ENCODE measurements around the gene SUGCT. TPM values are rescaled to one million over a fixed set of nuclear protein-coding genes. Genes with fewer than 3 reads are reported as not detected.

SUGCT gene
- total and polyA plus RNA-seq, 2 of the 8 experiments (the other 6 are each of a cell fraction or from before 2014, with no cell fraction given): 2.8 to 5.4 TPM

GRCh38 chr7:40526951-40527715 lies 392.3 kb downstream of the SUGCT start:
- no peak overlapping the region for H4K91ac ChIP-seq (replicated peaks; ENCODE audit: insufficient read length, low read length)
- H3K18ac ChIP-seq (ENCODE audit: extremely low read depth, low read length): no peak overlapping the region
- DNase-seq (ENCODE audit: low read depth in 1 of 2, low spot score in 2 of 2) (no peak), FAIRE-seq (no peak)
- POLR2A ChIA-PET (ENCODE audit: partially characterized antibody): no interaction called here
- H3K23ac ChIP-seq (ENCODE audit: insufficient read length): no peak overlapping the region
- no peaks in the 10 kb centered on the region for H4K20me1 ChIP-seq (replicated peaks in 1 of 2; ENCODE audit: control insufficient read depth in 1 of 2, insufficient read depth in 2 of 2, low read length in 2 of 2)
- no peak overlapping the region for H3K4ac ChIP-seq (replicated peaks; ENCODE audit: insufficient read length, low read depth, low read length)
- no peaks in the 10 kb centered on the region for H3K79me1 ChIP-seq (ENCODE audit: low read depth, low read length)
- no peak overlapping the region for H2BK15ac ChIP-seq (ENCODE audit: low read length)
- H2BK12ac ChIP-seq (ENCODE audit: low read depth, low read length): no peak overlapping the region
- H3K14ac ChIP-seq (ENCODE audit: insufficient read length): no peak overlapping the region
- no peaks in the 10 kb centered on the region for H3K9me3 ChIP-seq (ENCODE audit: insufficient read depth in 2 of 2, low read depth in 1 of 2, low read length in 1 of 2)
- H2AK5ac ChIP-seq (ENCODE audit: low read depth, low read length): no peak overlapping the region
- no peaks in the 10 kb centered on the region for H3K23me2 ChIP-seq (ENCODE audit: low read depth, low read length)
- H3K4me3 ChIP-seq (ENCODE audit: extremely low read depth in 1 of 4, insufficient read depth in 2 of 4, low read depth in 3 of 4, low read length in 4 of 4): no peak overlapping the region
- 92% methylated on average over 1 of the region's 1 CpG; no CpG with 5 or more reads in 1 of the 2 experiments for WGBS, 2 experiments (ENCODE audit: extremely low coverage in 1 of 2, insufficient coverage in 1 of 2, insufficient read length in 1 of 2, insufficient replicate concordance in 2 of 2, low coverage in 1 of 2, low lambda C conversion rate in 2 of 2, missing lambda C conversion rate in 1 of 2)
- CTCF ChIA-PET (ENCODE audit: partially characterized antibody): interaction anchor here (1.3 kb wide), 1 partner anchor 19 kb away, joined by 3 read pairs; no protein-coding TSS in a partner anchor
- no peak overlapping the region for H3K27ac ChIP-seq (ENCODE audit: low read depth, low read length)
- H3K9ac ChIP-seq (replicated peaks in 1 of 4; ENCODE audit: extremely low read depth in 1 of 4, low read depth in 3 of 4, low read length in 3 of 4): no peak overlapping the region
- no peak overlapping the region for H2AFZ ChIP-seq (ENCODE audit: low read length)
- no peak overlapping the region for H3K56ac ChIP-seq (replicated peaks; ENCODE audit: insufficient read length, low read depth, low read length)
- H3K4me1 ChIP-seq (replicated peaks in 1 of 4; ENCODE audit: control insufficient read depth in 3 of 4, insufficient read depth in 4 of 4, low read length in 3 of 4): no peaks in the 10 kb centered on the region
- H3K4me2 ChIP-seq (ENCODE audit: insufficient read depth in 1 of 2, low read depth in 2 of 2, low read length in 2 of 2): no peak overlapping the region
- H3K27me3 ChIP-seq (replicated peaks in 1 of 4; ENCODE audit: control insufficient read depth in 3 of 4, extremely low read depth in 1 of 4, insufficient read depth in 3 of 4, low read length in 3 of 4): no peaks in the 10 kb centered on the region
- no peak overlapping the region for H2BK5ac ChIP-seq (ENCODE audit: low read depth, low read length)
- no peak overlapping the region for H2BK20ac ChIP-seq (ENCODE audit: low read length)
- no peaks in the 10 kb centered on the region for H3K79me2 ChIP-seq (ENCODE audit: control insufficient read depth in 1 of 2, insufficient read depth in 2 of 2, low read length in 2 of 2)
- no peak overlapping the region for H4K8ac ChIP-seq (ENCODE audit: extremely low read depth, insufficient read depth, low read length)
- no peak overlapping the region for H2BK120ac ChIP-seq (replicated peaks; ENCODE audit: low read depth, low read length)
- H4K5ac ChIP-seq (ENCODE audit: insufficient read length, low read depth, low read length): no peak overlapping the region
- H3K36me3 ChIP-seq (ENCODE audit: control insufficient read depth in 2 of 4, insufficient read depth in 4 of 4, low read length in 3 of 4): no peaks in the 10 kb centered on the region
- TF ChIP-seq NANOG (IDR thresholded peaks at IDR 0.05; ENCODE audit: insufficient read depth, low read depth, low read length, poor library complexity, severe bottlenecking): no peak
- TF ChIP-seq KDM5A (IDR thresholded peaks at IDR 0.05; ENCODE audit: low read length): no peak
- TF ChIP-seq SP4 (IDR thresholded peaks at IDR 0.05; ENCODE audit: low read length): no peak
- no peak for TF ChIP-seq POLR2AphosphoS5 (IDR thresholded peaks at IDR 0.05; ENCODE audit: low read depth, low read length)
- TF ChIP-seq SUZ12 (IDR thresholded peaks at IDR 0.05; ENCODE audit: low read length): no peak
- no peak for TF ChIP-seq SRF (IDR thresholded peaks at IDR 0.05; ENCODE audit: low read depth, low read length)
- TF ChIP-seq SP1 (IDR thresholded peaks at IDR 0.05; ENCODE audit: low read depth, low read length): no peak
- no peak for TF ChIP-seq E2F6 (IDR thresholded peaks at IDR 0.05)
- TF ChIP-seq FOSL1 (IDR thresholded peaks at IDR 0.05; ENCODE audit: insufficient read depth, low read depth, low read length): no peak
- no peak for TF ChIP-seq RAD21 (IDR thresholded peaks at IDR 0.05 in 1 of 2, conservative IDR thresholded peaks at IDR 0.05 in 1 of 2; ENCODE audit: low read depth in 2 of 2, low read length in 2 of 2)
- no peak for TF ChIP-seq KDM4A (IDR thresholded peaks at IDR 0.05; ENCODE audit: low read depth, low read length, severe bottlenecking)
- no peak for TF ChIP-seq TCF12 (IDR thresholded peaks at IDR 0.05; ENCODE audit: low read depth, low read length)
